HepG2 (cell line): ENCODE data around the gene RTN4RL2. TPM values are rescaled to one million over a fixed set of nuclear protein-coding genes. Genes with fewer than 3 reads are reported as not detected.

ENCODE experiments used
- ATAC-seq: fragments of 200-7000 bp; cut with Tn5 transposase; 3 replicates; pipeline ENCODE4 v1.9.1; 2020; ENCODE audit warnings: mild to moderate bottlenecking, moderate library complexity
- BruUV-seq: library from RNA; stranded (reverse); fragments of 400-500 nt; replicated peaks from 2 replicates; lab custom pipeline; 2021; lab: Mats Ljungman, UMichigan
- CTCF ChIA-PET: fragments of 300-600 bp; formaldehyde crosslinking; extraction: SDS; loops from one replicate; lab custom pipeline; 2021; ENCODE audit warnings: low total read pairs, inconsistent platforms, low intra/inter-chr PET ratio; lab: Yijun Ruan, JAX
- POLR2A ChIA-PET: fragments of 350-600 bp; sonication (Branson Sonifier 250); formaldehyde crosslinking; loops from one replicate; lab custom pipeline; 2020; ENCODE audit warnings: antibody characterized with exemption, inconsistent platforms; lab: Yijun Ruan, JAX
- DNase-seq: peaks from one replicate; pipeline ENCODE4 v3.0.0-alpha.2; 2015; ENCODE audit warnings: low spot score
- FAIRE-seq: peaks from 3 replicates; lab custom pipeline; 2011; peaks lifted over from hg19 to GRCh38; lab: Jason Lieb, UNC
- H2AFZ ChIP-seq: one replicate; pipeline ENCODE4 v1.6.1; 2011; ENCODE audit warnings: low read length, inconsistent platforms
- H3K27ac ChIP-seq: fragments of 300-600 bp; 3 replicates; pipeline ENCODE4 v1.8.0; 2011; ENCODE audit warnings: mixed run types, mild to moderate bottlenecking, mixed read lengths, low read length, inconsistent platforms; ENCODE audit not compliant: insufficient read depth; ENCODE audit errors: extremely low read length
- H3K27me3 ChIP-seq, 2 experiments: fragments of 200-600 bp in 1 of 2; 2 replicates in 1 of 2; 3 replicates in 1 of 2; pipeline versions ENCODE4 v1.6.0 to v1.8.0; 2011; ENCODE audit warnings: low read length in 2 of 2, mild to moderate bottlenecking in 2 of 2, moderate library complexity in 2 of 2, inconsistent platforms in 1 of 2; ENCODE audit not compliant: insufficient read depth in 2 of 2, control insufficient read depth in 1 of 2
- H3K36me3 ChIP-seq, 2 experiments: fragments of 200-600 bp in 1 of 2; replicated peaks in 1 of 2; 2 replicates in 1 of 2; 3 replicates in 1 of 2; pipeline versions ENCODE4 v1.5.1 to v1.8.0; 2011; ENCODE audit warnings: low read length in 2 of 2, inconsistent platforms in 1 of 2; ENCODE audit not compliant: insufficient read depth in 2 of 2, control insufficient read depth in 1 of 2
- H3K4me1 ChIP-seq: 2 replicates; pipeline ENCODE4 v1.5.1; 2012; ENCODE audit warnings: low read length, inconsistent platforms; ENCODE audit not compliant: insufficient read depth
- H3K4me2 ChIP-seq: 2 replicates; pipeline ENCODE4 v1.6.0; 2011; ENCODE audit warnings: low read depth, low read length, inconsistent platforms
- H3K4me3 ChIP-seq, 3 experiments: fragments of 200-600 bp in 1 of 3; sonication (generic), shearing (Covaris generic) in 1 of 3; replicated peaks in 1 of 3; 2 replicates each; pipeline ENCODE4 v1.5.1; 2011 to 2016; ENCODE audit warnings: low read length in 3 of 3, inconsistent platforms in 2 of 3, low read depth in 2 of 3, mild to moderate bottlenecking in 2 of 3, control low read depth in 1 of 3, mixed read lengths in 1 of 3; ENCODE audit not compliant: insufficient read depth in 1 of 3
- H3K79me2 ChIP-seq: one replicate; pipeline ENCODE4 v1.6.1; 2011; ENCODE audit warnings: low read length, inconsistent platforms; ENCODE audit not compliant: insufficient read depth
- H3K9ac ChIP-seq: 2 replicates; pipeline ENCODE4 v1.6.0; 2011; ENCODE audit warnings: mild to moderate bottlenecking, low read depth, low read length, inconsistent platforms; ENCODE audit not compliant: insufficient read depth
- H3K9me3 ChIP-seq: 2 replicates; pipeline ENCODE4 v1.5.1; 2012; ENCODE audit warnings: mild to moderate bottlenecking, low read length
- H4K20me1 ChIP-seq: 2 replicates; pipeline ENCODE4 v1.6.0; 2011; ENCODE audit warnings: inconsistent platforms, mild to moderate bottlenecking, low read length, moderate library complexity; ENCODE audit not compliant: insufficient read depth
- ATF7 ChIP-seq, 2 experiments: fragments of 450-650 bp in 1 of 2; sonication (generic) in 1 of 2; formaldehyde crosslinking in 1 of 2; IDR thresholded peaks; 2 replicates each; pipeline versions ENCODE4 v1.4.0 to v1.6.1; 2016 to 2020; ENCODE audit warnings: antibody characterized with exemption in 1 of 2, mild to moderate bottlenecking in 1 of 2, missing genetic modification reagents in 1 of 2
- FOXA3 ChIP-seq: IDR thresholded peaks from 2 replicates; pipeline ENCODE4 v1.6.1; 2016; ENCODE audit warnings: missing genetic modification reagents, missing compliant biosample characterization
- MEF2D ChIP-seq: sonication (generic); formaldehyde crosslinking; IDR thresholded peaks from 2 replicates; pipeline ENCODE4 v1.5.1; 2020; ENCODE audit warnings: mild to moderate bottlenecking, missing genetic modification reagents
- RBFOX2 ChIP-seq: fragments of 200-400 bp; formaldehyde crosslinking; IDR thresholded peaks from 2 replicates; pipeline ENCODE4 v1.6.1; 2017; ENCODE audit warnings: low read depth, mild to moderate bottlenecking, low read length
- SAFB2 ChIP-seq: sonication (generic); formaldehyde crosslinking; IDR thresholded peaks from 2 replicates; pipeline ENCODE4 v1.5.1; 2020; ENCODE audit warnings: missing genetic modification reagents, low read depth, mild to moderate bottlenecking, borderline replicate concordance
- SP2 ChIP-seq: sonication (generic); formaldehyde crosslinking; IDR thresholded peaks from 2 replicates; pipeline ENCODE4 v1.5.1; 2020; ENCODE audit warnings: mild to moderate bottlenecking, missing genetic modification reagents
- TSC22D2 ChIP-seq: sonication (generic); formaldehyde crosslinking; IDR thresholded peaks from 2 replicates; pipeline ENCODE4 v1.5.1; 2020; ENCODE audit warnings: missing genetic modification reagents, mild to moderate bottlenecking, borderline replicate concordance
- ZNF24 ChIP-seq: fragments of 450-650 bp; IDR thresholded peaks from 2 replicates; pipeline ENCODE4 v1.6.1; 2017; ENCODE audit warnings: antibody characterized with exemption, mild to moderate bottlenecking
- ZNF333 ChIP-seq: sonication (generic); formaldehyde crosslinking; IDR thresholded peaks from 2 replicates; pipeline ENCODE4 v1.4.0; 2020; ENCODE audit warnings: mild to moderate bottlenecking, missing genetic modification reagents, borderline replicate concordance
- ZNF737 ChIP-seq: sonication (generic); formaldehyde crosslinking; IDR thresholded peaks from 2 replicates; pipeline ENCODE4 v1.5.0; 2020; ENCODE audit warnings: missing genetic modification reagents, mild to moderate bottlenecking, borderline replicate concordance
- WGBS: methylation state at CpG from one replicate; pipeline ENCODE4 v1.1.6; 2017; ENCODE audit warnings: low lambda C conversion rate; 5-methylcytosine and 5-hydroxymethylcytosine counted together
- in situ Hi-C: cut with HindIII; loops from 2 replicates; pipeline ENCODE4 v1.10.0; 2017; ENCODE audit warnings: low pct_unique_long_range_greater_than_20kb; ENCODE audit not compliant: extremely low pct_ligation_motif_present
- intact Hi-C: fragments of 100-400 bp; cut with micrococcal nuclease; formaldehyde crosslinking; loops from one replicate; pipeline ENCODE4 v1.10.0; 2022; ENCODE audit not compliant: unreplicated experiment
- polyA plus RNA-seq, 8 experiments: library from polyadenylated mRNA; depleted of rRNA in 3 of 8; stranded (reverse) in 7 of 8; unstranded in 1 of 8; fragments of >200 nt; fragmentation: Illumina TruSeq in 4 of 8; extraction: Trizol in 4 of 8; gene quantifications; 2 replicates each; pipeline versions ENCODE4 v1.2.1 to v1.2.3, GENCODE V29; 2011 to 2016; ENCODE audit warnings: low read depth in 4 of 8, missing spikeins in 1 of 8, mixed read lengths in 1 of 8; ENCODE audit not compliant: insufficient read depth in 1 of 8
- total RNA-seq, 5 experiments: library from RNA; depleted of rRNA; stranded (reverse); fragments of >200 nt; fragmentation: Illumina TruSeq; extraction: Trizol; gene quantifications; 2 replicates each; pipeline ENCODE4 v1.2.3, GENCODE V29; 2016; ENCODE audit warnings: low read depth in 1 of 5

Gene RTN4RL2
- total and polyA plus RNA-seq, 2 of the 13 experiments (the other 11 are each of a cell fraction or from before 2014, with no cell fraction given), result 1.3 to 4.3 TPM

- no peaks in the 10 kb centered on the region for H3K27me3 ChIP-seq
- BruUV-seq, result no TSS peak
- no peak overlapping the region for H3K4me3 ChIP-seq
- no peaks in the 10 kb centered on the region for H3K9me3 ChIP-seq
- no peak for ATAC-seq
- ChIA-PET CTCF (no interaction called here), POLR2A (interaction anchor here (1.5 kb wide), 1 partner anchor 14 kb away, joined by 10 read pairs; no protein-coding TSS in a partner anchor)
- 93% methylated on average over 6 of the region's 6 CpGs for WGBS
- TF ChIP-seq ATF7 (IDR thresholded peaks at IDR 0.05) (0 out of 2 replicates have a peak, but pooled peaks have one; percentile 14), ATF7 (CRISPR knock-in tag; IDR thresholded peaks at IDR 0.05) (no peak), ZNF737 (no peak)
- intact Hi-C loops, result no loop called here
- no peak overlapping the region for H3K9ac ChIP-seq
- H4K20me1 ChIP-seq, result no peaks in the 10 kb centered on the region; the same call in 1 of the 2 replicates
- H3K4me2 ChIP-seq, result no peak overlapping the region
- H3K36me3 ChIP-seq, result peaks cover 0 to 23% of the 10 kb centered on the region in 2 experiments; a peak in 1 of 5 replicates
- peaks cover 62% of the 10 kb centered on the region for H3K79me2 ChIP-seq
- FAIRE-seq, result no peak
- no peak for DNase-seq
- no peak overlapping the region for H2AFZ ChIP-seq
- H3K4me1 ChIP-seq, result peaks cover 70% of the 10 kb centered on the region
- in situ Hi-C loops, result no loop called here
- no peak overlapping the region for H3K27ac ChIP-seq
Observed at GRCh38 chr11:57511741-57512430, 51.6 kb downstream of the RTN4RL2 start.

DNA sequence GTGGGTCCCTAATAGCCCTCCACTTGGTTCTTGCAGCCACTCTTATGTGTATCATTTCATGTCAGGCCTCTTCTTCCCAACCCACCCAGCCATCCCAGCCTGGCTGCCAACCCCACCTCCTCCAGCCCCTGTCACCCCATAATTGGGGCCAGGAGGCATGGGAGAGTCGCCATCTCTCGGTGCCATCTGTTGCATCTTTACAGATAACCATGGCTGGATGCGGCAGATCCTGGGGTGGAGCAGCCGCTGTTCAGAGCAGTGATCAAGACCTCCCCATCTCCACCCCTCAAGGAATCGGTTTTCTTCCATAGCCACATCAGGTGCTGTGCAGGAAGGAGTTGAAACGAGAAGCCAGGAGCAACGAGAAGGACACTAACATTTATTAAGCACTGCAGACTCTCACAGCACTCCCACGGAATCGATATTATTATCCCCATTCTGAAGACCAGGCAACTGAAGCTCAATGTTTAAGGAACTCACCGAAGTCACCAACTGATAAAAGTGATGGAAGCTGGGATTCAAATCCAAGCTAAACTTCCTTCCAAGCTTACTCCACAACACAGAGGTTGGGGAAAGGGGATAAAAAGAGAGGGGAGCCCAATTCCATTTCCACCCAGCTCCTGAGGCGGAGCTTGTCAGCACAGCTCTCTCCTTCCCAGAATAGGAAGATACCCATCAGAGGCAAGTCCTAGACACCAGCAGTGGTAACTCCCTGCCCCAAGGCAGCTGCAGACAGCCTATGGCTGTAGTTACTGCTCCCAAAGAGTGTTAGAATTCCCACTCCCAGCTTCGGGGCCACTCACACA is 52.5 kb downstream of the RTN4RL2 start:
- Histone ChIP-seq H2AFZ (no peak overlapping the region), H3K27ac (peak overlapping the region; percentile 82), H3K9me3 (no peaks in the 10 kb centered on the region), H3K79me2 (peaks cover 58% of the 10 kb centered on the region), H3K4me1 (peaks cover 69% of the 10 kb centered on the region), H4K20me1 (no peaks in the 10 kb centered on the region; the same call in 1 of the 2 replicates), H3K27me3 (no peaks in the 10 kb centered on the region), H3K9ac (peak overlapping the region; percentile 85; the same call in 1 of the 2 replicates), H3K4me2 (peak overlapping the region; percentile 96), H3K36me3 (peaks cover 0 to 17% of the 10 kb centered on the region in 2 experiments; a peak in 1 of 5 replicates)
- no TSS peak for BruUV-seq
- intact Hi-C loops (no loop called here), in situ Hi-C loops (no loop called here)
- ChIA-PET CTCF (no interaction called here), POLR2A (interaction anchor here (5.4 to 6.9 kb wide), 4 partner anchors 9 to 20 kb away, joined by 42 to 111 read pairs (median 98); no protein-coding TSS in a partner anchor)
- DNase-seq (no peak), ATAC-seq (no peak), FAIRE-seq (no peak)
- WGBS, result 82% methylated on average over 11 of the region's 12 CpGs
- TF ChIP-seq SAFB2, result no peak
- no peak for TF ChIP-seq SP2 (CRISPR knock-in tag)
- TF ChIP-seq ZNF333 (CRISPR knock-in tag), result no peak
- TF ChIP-seq MEF2D, result no peak
- TF ChIP-seq RBFOX2, result peak; percentile 24; the same call in 1 of the 2 replicates
- TF ChIP-seq ZNF24, result no peak
- no peak for TF ChIP-seq FOXA3 (CRISPR knock-in tag)
- no peak for TF ChIP-seq TSC22D2 (CRISPR knock-in tag)
- TF ChIP-seq, all 625 proteins: peak for 1
- H3K4me3 ChIP-seq, result peak overlapping the region; percentile 76 to 95 (median 86)
